Pancreas (tissue), 10 donors: ENCODE measurements around the gene TSPOAP1. TPM values are rescaled to one million over a fixed set of nuclear protein-coding genes. Genes with fewer than 3 reads are reported as not detected.

Experiments used
- ATAC-seq, 4 donors: fragments of 200-7000 bp; cut with Tn5 transposase; one replicate each; pipeline versions ENCODE4 v1.8.0 to v1.9.1; 2020; ENCODE audit warnings: mild to moderate bottlenecking in 4 of 4, moderate library complexity in 4 of 4
- DNase-seq, 6 donors: peaks; one replicate each; pipeline ENCODE4 v3.0.0-alpha.2; 2020
- FAIRE-seq: peaks from 2 replicates; lab custom pipeline; 2012; peaks lifted over from hg19 to GRCh38; lab: Jason Lieb, UNC
- H3K27ac ChIP-seq, 4 donors: fragments of 200-600 bp; sonication (generic); 1 replicate in 3 of 4; 2 replicates in 1 of 4; pipeline versions ENCODE4 v1.5.0 to v1.8.0; 2020
- H3K27me3 ChIP-seq, 4 donors: fragments of 200-600 bp; one replicate each; pipeline ENCODE4 v1.8.0; 2021
- H3K36me3 ChIP-seq, 3 donors: fragments of 200-600 bp; sonication (generic) in 1 of 3; one replicate each; pipeline versions ENCODE4 v1.5.0 to v1.8.0; 2020 to 2021
- H3K4me1 ChIP-seq, 3 donors: fragments of 200-600 bp; one replicate each; pipeline ENCODE4 v1.8.0; 2021
- H3K4me3 ChIP-seq, 4 donors: fragments of 200-600 bp; sonication (generic) in 2 of 4; one replicate each; pipeline versions ENCODE4 v1.5.0 to v1.8.0; 2020 to 2021
- H3K9me3 ChIP-seq, 4 donors: fragments of 200-600 bp; one replicate each; pipeline ENCODE4 v1.8.0; 2021
- CTCF ChIP-seq, 4 donors: fragments of 200-600 bp; sonication (generic) in 3 of 4; IDR thresholded peaks; one replicate each; pipeline versions ENCODE4 v1.5.0 to v1.8.0; 2021; ENCODE audit warnings: antibody characterized with exemption in 4 of 4
- WGBS, 2 donors: extraction: QIAGEN DNeasy Blood & Tissue Kit; methylation state at CpG; one replicate each; pipeline ENCODE4 v1.1.7; 2013; 5-methylcytosine and 5-hydroxymethylcytosine counted together
- intact Hi-C, 3 donors: fragments of 100-400 bp; cut with DNase I; formaldehyde crosslinking; loops; one replicate each; pipeline versions ENCODE4 v1.11.1 to v1.14.2; 2022
- polyA plus RNA-seq, 2 donors: library from polyadenylated mRNA; stranded (reverse); fragments of 200-250 nt; gene quantifications; one replicate each; pipeline ENCODE4 v1.2.3, GENCODE V29; 2013
- total RNA-seq, 6 donors: library from RNA; stranded (reverse); fragmentation: NEBNext Ultra II Directional in 4 of 6; extraction: Animal tissue kit (Norgen Biotek cat#: 25700) in 4 of 6; gene quantifications; one replicate each; pipeline versions ENCODE4 v1.2.1 to v1.2.4, GENCODE V29; 2021 to 2023
- donor health status: healthy with polysubstance abuse.
- donor health status: DM: no; HTN: no; CAD: no; lungs with moderate emphysema.
- donor health status: DM: no; HTN: no; CAD: no.
- donor health status: control.
- donor health status: control.
- donor health status: Bipolar disorder and iron deficiency.
- donor health status: DM: yes; HTN: yes; CAD: no.
- donor health status: DM: no; HTN: no; CAD: no.
- donor health status: DM: no; HTN: no; CAD: no.
- donor health status: DM: yes; HTN: yes; CAD: no.

Gene TSPOAP1
- total and polyA plus RNA-seq, 8 donors, result 7.0 to 90.2 (median 14.8) TPM

- 85 to 89% methylated on average over 8 of the region's 8 CpGs for WGBS, 2 donors
- Histone ChIP-seq H3K4me3 (no peak overlapping the region), H3K27me3 (no peaks in the 10 kb centered on the region), H3K9me3 (no peaks in the 10 kb centered on the region), H3K27ac (no peak overlapping the region), H3K4me1 (no peaks in the 10 kb centered on the region), H3K36me3 (peaks cover 0 to 19% (median 0%) of the 10 kb centered on the region in 3 donors)
- TF ChIP-seq CTCF (IDR thresholded peaks at IDR 0.05), result no peak
- DNase-seq, result no peak
- intact Hi-C loops, result no loop called here
- ATAC-seq, result no peak
- no peak for FAIRE-seq
Measured at GRCh38 chr17:58363457-58364185, 35.0 kb upstream of the TSPOAP1 start.

- ATAC-seq (no peak), FAIRE-seq (no peak), DNase-seq (no peak)
- intact Hi-C loops, result no loop called here
- no peaks in the 10 kb centered on the region for H3K9me3 ChIP-seq
- H3K4me3 ChIP-seq, result no peak overlapping the region
- no peak for TF ChIP-seq CTCF (IDR thresholded peaks at IDR 0.05)
- no peak overlapping the region for H3K27ac ChIP-seq
- WGBS, 2 donors, result 94% methylated on average over 16 of the region's 16 CpGs
- H3K4me1 ChIP-seq, result no peaks in the 10 kb centered on the region
- H3K36me3 ChIP-seq, result peaks cover 0 to 30% (median 8%) of the 10 kb centered on the region in 3 donors
- H3K27me3 ChIP-seq, result no peaks in the 10 kb centered on the region
Measured at GRCh38 chr17:58362368-58363014, 33.9 kb upstream of the TSPOAP1 start.

- H3K4me1 ChIP-seq, result no peaks in the 10 kb centered on the region
- DNase-seq (no peak), ATAC-seq (no peak), FAIRE-seq (no peak)
- no peaks in the 10 kb centered on the region for H3K9me3 ChIP-seq
- TF ChIP-seq CTCF (IDR thresholded peaks at IDR 0.05), result no peak
- 73 to 76% methylated on average over 5 of the region's 5 CpGs for WGBS, 2 donors
- intact Hi-C loops, result no loop called here
- no peak overlapping the region for H3K27ac ChIP-seq
- H3K4me3 ChIP-seq, result no peak overlapping the region
- H3K27me3 ChIP-seq, result no peaks in the 10 kb centered on the region
- peaks cover 0 to 42% (median 8%) of the 10 kb centered on the region in 3 donors for H3K36me3 ChIP-seq
Measured at GRCh38 chr17:58360296-58361063, 31.9 kb upstream of the TSPOAP1 start.

GRCh38 chr17:58358408-58359172 lies 30.0 kb upstream of the TSPOAP1 start:
- FAIRE-seq, result no peak
- TF ChIP-seq CTCF (IDR thresholded peaks at IDR 0.05), result no peak
- WGBS, 2 donors, result 87 to 94% methylated on average over 16 of the region's 16 CpGs
- no peak overlapping the region for H3K27ac ChIP-seq
- H3K27me3 ChIP-seq, result no peaks in the 10 kb centered on the region
- H3K4me1 ChIP-seq, result no peaks in the 10 kb centered on the region
- H3K4me3 ChIP-seq, result no peak overlapping the region
- intact Hi-C loops, result loop anchor here in 2 of 3 donors (10.0 kb wide), 1 partner anchor 56 kb away; the partner anchor contains the start of gene RNF43 (in 2 of the 2)
- H3K9me3 ChIP-seq, result no peaks in the 10 kb centered on the region
- peaks cover 0 to 41% (median 8%) of the 10 kb centered on the region in 3 donors for H3K36me3 ChIP-seq
- no peak for ATAC-seq
- peak in 1 of 6 donors; percentile 74 for DNase-seq
